CD4-positive, alpha-beta T cell treated with Interleukin-4 for 1 hour (primary cell): ENCODE measurements around the gene CPNE2.
A peak's percentile ranks its signal among the peaks of the same experiment; 100 is the strongest.

Experiments used
- DNase-seq, 2 donors: peaks; one replicate each; pipeline ENCODE4 v3.0.0-alpha.2; 2020 to 2022

CPNE2 gene

DNA sequence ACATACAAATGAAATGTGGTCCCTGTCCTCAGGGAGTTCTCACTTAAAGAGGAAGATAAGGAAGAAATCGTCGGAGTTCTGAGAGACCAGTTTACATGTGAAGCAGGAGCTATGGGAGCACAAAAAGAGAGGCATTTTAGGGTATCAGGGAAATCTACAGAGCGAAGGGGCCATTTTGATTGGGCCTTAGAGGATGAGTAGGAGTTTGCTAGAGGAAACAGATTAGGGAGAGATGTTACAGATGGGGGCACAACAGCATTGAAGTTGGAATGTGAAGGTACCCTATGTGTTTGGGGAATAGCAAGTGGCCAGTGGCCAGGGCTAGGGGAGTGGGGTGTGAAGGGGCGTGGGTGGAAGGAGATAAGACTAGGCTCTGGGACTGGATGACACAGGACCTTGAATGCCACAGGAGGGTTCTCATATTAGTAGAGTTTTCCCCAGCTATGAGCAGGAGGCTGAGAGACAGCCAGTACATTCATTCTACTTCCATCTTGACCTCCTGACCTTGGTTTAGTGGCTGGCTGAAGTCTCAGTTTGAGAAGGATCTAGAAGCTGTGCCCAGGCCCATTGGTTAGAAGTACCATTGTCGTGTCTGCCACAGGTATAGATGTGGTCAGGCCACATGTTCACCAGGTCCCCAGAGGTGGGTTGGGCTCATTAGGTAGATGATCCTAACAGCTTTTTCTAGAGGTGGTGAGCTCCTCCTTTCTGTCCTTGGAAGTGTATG is 34.8 kb downstream of the CPNE2 start:
- no peak for DNase-seq

DNA sequence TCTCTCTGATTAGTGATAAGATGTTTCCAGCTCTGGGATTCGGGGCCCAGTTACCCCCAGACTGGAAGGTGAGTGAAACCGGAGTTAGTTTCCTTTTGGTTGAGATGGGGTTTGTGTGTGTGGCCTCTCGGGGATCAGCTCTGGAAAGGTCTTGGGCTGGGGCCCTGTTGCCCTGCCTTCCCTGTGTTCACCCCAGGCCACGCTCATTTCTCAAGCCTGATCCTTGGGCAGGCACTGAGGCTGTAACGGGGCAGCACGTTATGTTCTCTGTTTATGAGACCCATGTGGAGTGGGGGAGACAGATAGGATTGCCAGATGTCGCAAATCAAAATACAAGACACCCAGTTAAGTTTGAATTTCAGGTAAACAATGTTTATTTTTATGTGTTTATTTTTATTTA is 35.5 kb downstream of the CPNE2 start:
- DNase-seq = no peak

GRCh38 chr16:57128771-57129389 is 36.5 kb downstream of the CPNE2 start:
- peak; percentile 39 to 54 for DNase-seq

DNA sequence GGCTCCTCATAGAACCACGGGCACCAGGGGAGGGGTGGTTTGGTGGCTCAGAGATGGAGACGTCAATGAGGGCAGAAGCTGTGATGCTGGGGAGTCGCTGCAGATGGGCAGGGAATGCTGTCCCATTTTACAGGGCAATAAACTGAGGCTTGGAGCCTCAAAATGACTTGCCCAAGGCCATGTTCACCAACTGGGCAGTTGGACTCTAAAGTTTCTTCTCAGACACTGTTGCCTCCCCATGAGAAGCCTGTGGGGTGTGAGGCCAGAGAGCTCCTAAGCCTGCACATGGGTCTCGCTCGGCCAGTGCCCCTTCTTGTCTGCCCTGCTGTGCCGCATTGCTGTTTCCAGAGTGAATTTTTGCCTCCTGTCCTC is 38.6 kb downstream of the CPNE2 start:
- no peak for DNase-seq

- no peak for DNase-seq
Measured at GRCh38 chr16:57131351-57131970, 39.1 kb downstream of the CPNE2 start.

- DNase-seq = no peak
Measured at GRCh38 chr16:57132470-57132869, 40.1 kb downstream of the CPNE2 start.

DNA sequence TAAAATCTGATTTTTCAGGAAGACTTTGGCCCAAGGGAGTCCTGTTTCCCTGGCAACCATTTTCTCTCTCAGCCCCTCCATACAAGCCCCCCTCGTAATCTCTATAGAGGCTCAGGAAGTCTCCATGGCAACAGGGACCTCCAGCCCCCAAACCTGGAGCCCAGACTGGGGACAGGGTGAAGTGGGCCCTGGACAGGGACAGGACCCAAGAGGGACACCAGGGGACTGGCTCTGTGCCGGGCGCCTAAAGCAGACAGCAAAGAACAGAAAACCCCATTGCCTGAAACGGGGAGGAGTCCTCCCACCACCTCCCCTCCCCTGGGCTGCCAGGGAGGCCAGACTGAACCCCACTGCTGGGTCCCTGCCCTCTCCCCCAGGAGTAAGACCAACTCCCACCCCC is 40.6 kb downstream of the CPNE2 start:
- DNase-seq = no peak

DNA sequence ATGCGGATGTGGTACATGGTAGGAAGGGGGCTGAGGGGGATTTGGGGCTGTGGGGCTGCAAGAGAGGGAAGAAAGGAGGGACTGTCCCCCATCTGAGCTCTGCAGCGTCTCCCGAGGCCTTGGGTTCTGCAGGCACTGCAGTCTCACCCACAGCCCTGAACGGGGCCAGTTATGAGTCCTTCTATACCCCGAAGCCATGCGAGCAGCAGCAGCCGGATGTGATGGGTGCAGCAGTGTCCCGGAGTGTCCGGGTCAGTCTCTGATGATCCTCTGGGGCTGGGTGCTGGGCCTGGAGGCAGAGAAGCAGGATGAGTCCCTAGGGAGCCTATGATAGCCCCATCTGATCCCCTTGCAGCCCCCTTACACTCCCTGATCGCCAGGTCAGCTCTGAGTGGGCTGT is 41.5 kb downstream of the CPNE2 start:
- no peak for DNase-seq

DNA sequence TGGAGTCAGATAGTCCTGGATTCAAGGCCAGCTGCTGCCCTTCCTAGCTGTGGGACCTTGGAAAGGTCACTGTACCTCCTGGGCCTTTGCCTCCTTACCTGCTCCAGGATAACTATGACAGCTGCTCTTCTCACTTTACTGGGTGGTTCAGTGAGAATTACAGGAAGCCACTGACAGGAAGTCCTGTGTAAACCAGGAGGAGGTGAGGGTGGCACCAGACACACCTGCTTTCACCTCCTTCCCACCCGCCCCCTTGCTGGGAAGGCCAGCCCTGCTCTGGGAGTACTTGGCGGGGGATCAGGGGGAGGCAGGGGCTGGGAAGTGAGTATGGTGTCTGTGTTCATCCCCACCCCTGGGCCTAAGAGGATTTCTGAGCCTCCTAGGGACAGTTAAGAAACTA is 42.6 kb downstream of the CPNE2 start:
- peak; percentile 34 to 61 for DNase-seq

DNA sequence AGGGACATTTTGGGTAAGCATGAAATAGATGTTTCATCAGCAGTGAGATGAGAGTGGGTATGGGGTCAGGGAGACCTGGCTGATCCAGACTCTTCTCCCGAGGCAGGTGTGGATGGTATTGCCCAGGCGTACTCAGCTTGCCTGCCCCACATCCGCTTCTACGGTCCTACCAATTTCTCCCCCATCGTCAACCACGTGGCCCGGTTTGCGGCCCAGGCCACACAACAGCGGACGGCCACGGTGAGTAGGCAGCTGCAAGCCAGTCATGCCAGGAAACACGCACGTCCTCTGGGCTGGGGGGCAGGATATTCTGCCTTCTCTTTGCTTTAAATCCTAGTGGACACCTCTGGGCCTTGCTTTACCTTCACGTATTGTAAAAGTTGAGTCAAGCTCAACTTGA is 44.7 kb downstream of the CPNE2 start:
- no peak for DNase-seq

- no peak for DNase-seq
Measured at GRCh38 chr16:57137566-57138273, 45.3 kb downstream of the CPNE2 start.

DNA sequence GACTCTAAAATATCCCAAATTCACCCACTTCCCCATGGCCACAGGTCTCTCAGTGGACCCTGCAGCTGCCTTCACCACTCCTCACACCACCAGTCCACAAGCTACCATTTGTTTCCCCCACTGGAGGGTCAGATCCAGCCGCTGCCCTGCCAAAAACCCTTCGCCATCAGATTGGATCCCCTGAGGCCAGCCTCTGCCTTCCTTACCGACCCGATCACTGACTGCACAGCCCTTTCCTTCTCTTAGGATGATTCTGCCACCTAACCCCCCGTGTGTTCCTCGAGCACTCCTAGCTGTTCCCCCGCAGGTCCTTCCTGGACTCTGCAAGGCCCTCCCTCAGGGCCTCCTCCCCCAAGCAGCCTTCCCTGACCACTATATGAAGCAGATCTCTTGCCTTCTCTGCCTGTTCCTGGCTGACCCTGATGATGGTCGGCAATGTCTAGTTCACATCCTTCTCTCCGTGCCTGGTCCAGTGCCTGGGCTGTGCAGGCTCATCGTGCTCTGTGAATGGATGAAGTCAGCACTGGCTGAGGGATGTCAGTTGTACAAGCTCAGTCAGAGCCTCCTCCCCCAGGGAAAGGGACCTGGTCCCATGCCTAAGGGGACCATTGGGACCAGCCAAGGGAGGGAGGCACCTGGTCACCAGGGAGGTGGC is 46.0 kb downstream of the CPNE2 start:
- DNase-seq = no peak

GRCh38 chr16:57140931-57141668 is 48.7 kb downstream of the CPNE2 start:
- no peak for DNase-seq

DNA sequence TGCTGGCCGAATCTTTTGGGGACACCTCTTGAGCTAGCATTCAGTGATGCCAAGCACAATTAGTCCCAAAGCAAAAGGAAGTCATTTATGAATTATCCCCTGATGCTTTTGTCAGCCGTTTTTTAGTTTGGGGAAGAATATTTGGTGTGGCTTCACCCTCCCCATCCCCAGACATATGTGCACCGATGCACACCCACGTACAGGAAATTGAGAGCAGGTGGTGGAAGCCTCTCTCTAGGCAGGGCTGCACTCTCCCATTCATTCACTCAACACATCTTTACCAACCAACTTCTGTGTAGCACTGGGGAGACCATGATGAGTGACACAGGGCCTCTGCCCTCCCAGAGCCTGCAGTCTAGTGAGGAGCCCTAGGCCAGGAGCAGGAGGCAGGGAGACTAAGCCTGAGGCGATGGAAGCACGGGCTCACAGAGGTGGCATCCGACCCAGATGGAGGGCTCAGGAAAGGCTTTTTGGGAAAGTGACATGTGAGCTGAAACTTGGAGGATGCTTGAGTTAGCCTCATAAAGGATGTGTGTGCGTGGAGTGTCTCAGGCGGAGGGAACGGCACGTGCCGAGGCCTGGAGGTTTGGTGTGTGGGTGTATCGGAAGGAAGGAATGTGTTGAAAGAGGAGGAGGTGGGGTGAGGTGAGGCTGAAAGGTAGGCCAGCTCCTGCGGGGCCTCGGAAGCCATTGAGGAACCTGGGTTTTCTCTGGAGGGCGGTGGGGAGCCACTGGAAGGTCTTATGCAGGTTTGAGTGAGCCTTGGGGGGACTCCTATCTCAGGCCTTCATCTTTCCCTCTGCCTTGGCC is 49.6 kb downstream of the CPNE2 start:
- peak; percentile 16 to 36 for DNase-seq

DNA sequence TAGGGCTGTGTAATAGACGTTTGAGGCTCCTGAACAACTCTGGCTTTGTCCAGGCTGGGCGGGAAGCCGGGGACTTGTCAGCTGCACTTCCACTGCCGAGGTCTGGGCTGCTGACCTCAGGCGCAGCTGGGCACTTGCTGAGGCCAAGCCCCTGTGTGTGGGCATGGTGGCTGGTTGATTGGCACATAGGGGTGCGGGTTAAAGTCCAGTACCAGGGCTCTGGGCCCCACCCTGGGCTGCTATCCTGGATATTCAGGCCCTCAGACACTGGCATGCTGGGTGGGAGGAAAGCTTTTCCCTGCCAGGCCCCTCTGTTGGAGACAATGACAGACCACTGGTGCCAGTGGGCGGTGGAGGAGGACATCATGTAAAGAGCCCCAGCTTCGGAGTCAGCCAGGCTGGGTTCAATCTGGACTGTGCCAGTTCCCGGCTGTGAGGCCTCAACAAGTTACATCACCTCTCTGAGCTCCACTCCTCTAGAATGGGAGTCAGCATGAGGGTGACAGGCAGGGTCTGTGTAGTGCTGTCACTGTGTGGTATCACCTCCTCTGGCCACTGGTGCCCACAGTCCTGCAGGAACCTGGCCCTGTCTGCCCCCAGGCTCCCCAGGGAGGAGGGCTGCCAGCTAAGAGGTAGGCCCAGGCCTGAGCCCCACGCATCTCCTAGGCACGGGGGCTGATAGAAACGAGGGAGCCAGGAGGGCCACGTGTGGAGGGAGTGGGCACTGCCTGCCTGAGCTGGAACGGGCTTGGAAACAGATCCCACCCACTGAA is 51.0 kb downstream of the CPNE2 start:
- DNase-seq = no peak

DNA sequence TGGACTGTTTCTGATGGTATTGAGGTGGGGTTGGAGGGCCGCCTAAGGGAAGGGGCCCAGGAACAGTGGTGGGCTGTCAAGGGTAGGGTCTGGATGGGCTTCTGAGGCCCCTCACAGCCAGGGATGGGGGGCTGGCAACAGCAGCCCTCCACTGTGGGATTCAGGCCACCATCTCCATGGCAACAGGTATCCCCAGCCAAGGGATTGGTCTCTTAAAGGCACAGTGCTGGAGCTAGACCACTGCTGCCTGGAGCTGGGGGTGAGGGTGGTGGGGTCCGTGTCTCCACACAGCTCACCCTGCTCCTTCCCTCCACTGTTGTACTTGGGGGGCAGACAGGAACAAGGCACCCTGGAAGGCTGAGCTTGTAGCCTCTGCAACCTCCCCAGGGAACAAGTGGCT is 51.6 kb downstream of the CPNE2 start:
- DNase-seq = no peak

DNA sequence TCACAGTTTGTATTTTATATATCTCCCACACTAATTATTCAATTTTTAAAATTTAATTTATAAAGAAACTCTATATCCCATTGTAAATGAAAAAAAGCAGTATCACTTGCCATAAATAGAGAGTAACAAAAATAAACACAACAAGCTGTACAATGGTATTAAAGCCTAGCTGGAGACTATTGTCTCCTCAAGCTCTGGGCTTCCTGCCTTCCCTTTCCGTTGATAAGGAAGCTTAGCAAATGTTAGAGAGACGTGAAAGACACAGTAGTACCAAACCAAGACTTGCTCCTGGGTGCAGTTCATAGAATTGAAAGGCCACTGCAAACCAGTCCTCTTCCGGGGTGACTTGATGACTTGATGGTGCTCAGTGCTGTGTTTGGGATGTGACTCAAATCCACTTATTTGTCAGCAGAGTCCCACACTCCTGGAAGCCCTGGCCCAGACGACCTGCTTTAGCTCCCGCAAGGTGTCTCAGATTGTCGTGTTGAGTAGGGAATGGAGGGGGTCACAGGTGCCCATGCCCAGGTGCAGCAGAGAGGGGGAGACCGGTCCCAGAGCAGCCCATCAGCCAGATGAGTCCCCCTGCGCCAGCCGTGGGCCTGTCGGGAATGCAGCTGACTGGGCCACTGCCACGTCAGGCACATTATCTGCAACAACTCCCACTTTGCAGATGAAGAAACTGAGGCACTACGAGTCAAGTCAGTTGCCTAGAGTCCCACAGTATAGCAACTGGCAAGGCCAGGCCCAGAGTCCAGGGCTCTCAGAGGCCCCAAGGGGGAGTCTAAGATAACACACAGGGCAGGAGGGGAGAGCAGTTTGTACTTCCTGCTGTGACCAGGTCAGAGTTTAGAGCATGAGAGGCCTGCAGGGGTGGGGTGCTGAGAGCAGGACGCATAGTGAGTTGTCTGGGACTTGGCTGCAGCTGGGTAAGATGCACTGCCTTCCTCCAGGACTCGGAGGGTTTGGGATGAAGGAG is 53.0 kb downstream of the CPNE2 start:
- no peak for DNase-seq

GRCh38 chr16:57146040-57146647 is 53.8 kb downstream of the CPNE2 start:
- DNase-seq = no peak

- no peak for DNase-seq
Measured at GRCh38 chr16:57146735-57147134, 54.4 kb downstream of the CPNE2 start.
